Measurements from ENCODE around the gene PDE4D. TPM values are rescaled to one million over a fixed set of nuclear protein-coding genes. Genes with fewer than 3 reads are reported as not detected.

The PDE4D gene
- total RNA-seq, 1 donor: 12.7 TPM

- TF ChIP-seq CTCF (IDR thresholded peaks at IDR 0.05; ENCODE audit: insufficient read depth, low read length): no peak
- DNase-seq (ENCODE audit: low read depth): no peak
- H3K4me3 ChIP-seq (ENCODE audit: low read depth, low read length): no peak overlapping the region
Measured at GRCh38 chr5:59132131-59132530, 761.4 kb downstream of the PDE4D start.

- no peak overlapping the region for H3K4me3 ChIP-seq (ENCODE audit: low read depth, low read length)
- peak; percentile 28 for DNase-seq (ENCODE audit: low read depth)
Measured at GRCh38 chr5:59130431-59130830, 763.1 kb downstream of the PDE4D start.

DNA sequence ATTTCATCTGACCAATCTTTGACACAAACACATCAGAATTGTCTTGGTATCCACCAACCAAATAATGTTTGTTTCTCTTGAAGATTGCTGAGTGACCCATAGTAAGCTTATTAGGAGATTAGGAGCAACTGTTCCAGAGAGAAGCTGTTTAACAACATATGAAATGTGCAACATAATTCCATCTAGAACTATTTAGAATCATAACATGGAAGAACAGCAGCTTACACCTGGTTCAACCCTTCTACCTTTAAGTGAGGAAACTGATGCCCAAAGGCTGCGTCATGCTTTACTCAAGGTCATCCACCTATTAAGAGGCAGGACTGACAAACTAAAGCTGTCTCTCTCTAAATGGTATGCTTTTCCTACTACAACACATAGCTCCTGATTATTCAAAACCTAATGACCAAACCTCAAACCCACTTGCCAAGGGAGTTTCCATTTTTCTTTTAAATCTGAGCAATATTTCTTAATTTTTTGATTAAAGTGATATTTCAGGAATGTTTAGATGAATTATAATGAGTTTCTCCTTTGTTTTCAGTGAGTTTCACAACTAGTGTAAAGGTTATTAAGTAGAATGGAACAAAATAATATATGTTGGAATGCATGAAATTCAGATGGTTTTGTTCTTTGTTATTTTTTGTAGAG lies 764.8 kb downstream of the PDE4D start:
- TF ChIP-seq CTCF (IDR thresholded peaks at IDR 0.05; ENCODE audit: insufficient read depth, low read length): no peak
- no peak overlapping the region for H3K4me3 ChIP-seq (ENCODE audit: low read depth, low read length)
- no peak for DNase-seq (ENCODE audit: low read depth)

More at GRCh38 chr5:59130431-59130830, 763.1 kb downstream of the PDE4D start:
- TF ChIP-seq CTCF (IDR thresholded peaks at IDR 0.05; ENCODE audit: insufficient read depth, low read length): no peak

DNA sequence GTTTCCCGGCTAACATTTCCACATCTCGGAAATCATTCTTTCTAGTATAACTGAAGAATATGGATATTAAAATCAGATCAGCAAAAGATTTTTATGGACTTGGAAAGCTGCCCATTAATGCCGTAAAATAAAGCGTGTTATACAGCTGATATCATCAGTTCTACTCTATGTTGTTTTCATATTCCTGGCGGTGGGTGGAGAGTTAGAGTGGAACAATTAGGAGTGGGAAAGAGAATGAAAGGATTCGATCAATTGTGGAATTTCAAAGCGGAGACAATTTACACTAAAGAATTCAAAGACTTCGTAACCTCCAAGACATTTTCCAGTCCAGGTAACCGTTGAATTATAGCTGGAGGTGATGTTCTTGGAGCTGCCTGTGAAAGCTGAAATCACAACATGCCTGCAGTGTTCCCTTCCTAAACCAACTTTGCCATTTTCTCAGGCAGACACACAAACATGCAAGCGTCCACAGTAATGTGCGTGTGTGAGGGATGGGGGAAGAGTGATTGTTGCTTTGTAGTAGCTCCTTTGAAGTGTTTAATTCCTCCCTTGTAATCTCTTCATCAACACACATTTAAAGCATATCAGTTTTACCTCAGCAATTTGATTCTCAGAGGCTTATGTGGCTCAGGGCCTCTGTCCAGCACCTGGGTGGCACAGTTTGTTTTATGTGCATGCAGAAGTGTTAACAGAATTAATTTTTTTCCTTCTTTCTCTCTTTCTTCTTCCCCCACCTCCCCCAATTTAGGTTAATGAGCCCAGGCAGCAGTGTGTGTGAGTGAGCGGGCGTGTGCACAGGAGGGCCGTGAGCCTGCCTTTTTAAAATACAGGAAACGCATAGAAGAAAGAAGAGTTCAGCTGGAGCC lies 766.6 kb downstream of the PDE4D start:
- peak overlapping the region; percentile 50 for H3K4me3 ChIP-seq (ENCODE audit: low read depth, low read length)
- no peak for TF ChIP-seq CTCF (IDR thresholded peaks at IDR 0.05; ENCODE audit: insufficient read depth, low read length)
- peak; percentile 58 for DNase-seq (ENCODE audit: low read depth)

GRCh38 chr5:59126016-59126707 lies 767.4 kb downstream of the PDE4D start:
- peak; percentile 16 for DNase-seq (ENCODE audit: low read depth)
- no peak overlapping the region for H3K4me3 ChIP-seq (ENCODE audit: low read depth, low read length)
- TF ChIP-seq CTCF (IDR thresholded peaks at IDR 0.05; ENCODE audit: insufficient read depth, low read length): no peak

GRCh38 chr5:59125011-59125961 lies 768.2 kb downstream of the PDE4D start:
- no peak for DNase-seq (ENCODE audit: low read depth)
- no peak overlapping the region for H3K4me3 ChIP-seq (ENCODE audit: low read depth, low read length)
- TF ChIP-seq CTCF (IDR thresholded peaks at IDR 0.05; ENCODE audit: insufficient read depth, low read length): no peak

Measured in fibroblast of the aortic adventitia (primary cell).